ENCODE measurements around the gene FILIP1. TPM values are rescaled to one million over a fixed set of nuclear protein-coding genes. Genes with fewer than 3 reads are reported as not detected.

FILIP1 gene
- total RNA-seq, 1 donor from 2014 or later, result 3.2 TPM

DNA sequence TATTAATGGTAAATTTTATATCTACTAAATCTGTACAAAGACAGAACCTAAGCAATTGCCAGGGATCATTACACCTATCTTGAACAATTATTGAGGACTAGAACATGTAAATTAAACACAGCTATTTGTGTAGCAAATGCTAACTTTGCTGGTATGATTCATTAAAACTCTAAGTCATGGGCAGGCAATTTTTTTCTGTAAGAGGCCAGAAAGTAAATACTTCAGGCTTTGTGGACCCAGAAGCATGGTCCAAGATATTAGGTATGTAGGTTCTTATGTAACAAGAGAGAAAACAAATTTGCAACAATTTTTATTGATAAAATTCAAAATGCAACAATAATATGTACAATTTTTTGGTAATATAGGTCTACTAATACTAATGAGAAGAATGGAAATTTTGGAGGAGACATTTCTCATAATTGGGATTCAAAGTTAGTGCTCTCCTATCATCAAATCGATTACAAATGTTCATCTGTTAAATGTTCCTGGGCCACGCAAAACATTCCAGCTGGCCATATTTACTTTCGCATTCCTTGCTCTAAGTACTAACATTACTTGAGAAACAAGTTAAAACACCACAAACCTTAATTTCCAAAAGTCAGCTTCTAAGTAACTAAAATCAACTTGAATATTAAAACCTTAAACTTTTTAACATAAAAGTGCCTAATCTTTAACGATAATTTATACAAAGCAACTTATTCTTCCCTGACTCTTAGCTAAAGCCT, 213.3 kb downstream of the FILIP1 start:
- Histone ChIP-seq H3K9me3 (no peaks in the 10 kb centered on the region), H3K27ac (no peak overlapping the region), H3K36me3 (no peaks in the 10 kb centered on the region), H3K27me3 (no peaks in the 10 kb centered on the region), H3K4me1 (peaks cover 74% of the 10 kb centered on the region), H3K4me3 (no peak overlapping the region)
- TF ChIP-seq POLR2A (IDR thresholded peaks at IDR 0.05) (no peak), POLR2AphosphoS5 (IDR thresholded peaks at IDR 0.05; ENCODE audit: insufficient read depth in 1 of 2, low read depth in 1 of 2) (no peak)
- TF ChIP-seq, protein P1, sequence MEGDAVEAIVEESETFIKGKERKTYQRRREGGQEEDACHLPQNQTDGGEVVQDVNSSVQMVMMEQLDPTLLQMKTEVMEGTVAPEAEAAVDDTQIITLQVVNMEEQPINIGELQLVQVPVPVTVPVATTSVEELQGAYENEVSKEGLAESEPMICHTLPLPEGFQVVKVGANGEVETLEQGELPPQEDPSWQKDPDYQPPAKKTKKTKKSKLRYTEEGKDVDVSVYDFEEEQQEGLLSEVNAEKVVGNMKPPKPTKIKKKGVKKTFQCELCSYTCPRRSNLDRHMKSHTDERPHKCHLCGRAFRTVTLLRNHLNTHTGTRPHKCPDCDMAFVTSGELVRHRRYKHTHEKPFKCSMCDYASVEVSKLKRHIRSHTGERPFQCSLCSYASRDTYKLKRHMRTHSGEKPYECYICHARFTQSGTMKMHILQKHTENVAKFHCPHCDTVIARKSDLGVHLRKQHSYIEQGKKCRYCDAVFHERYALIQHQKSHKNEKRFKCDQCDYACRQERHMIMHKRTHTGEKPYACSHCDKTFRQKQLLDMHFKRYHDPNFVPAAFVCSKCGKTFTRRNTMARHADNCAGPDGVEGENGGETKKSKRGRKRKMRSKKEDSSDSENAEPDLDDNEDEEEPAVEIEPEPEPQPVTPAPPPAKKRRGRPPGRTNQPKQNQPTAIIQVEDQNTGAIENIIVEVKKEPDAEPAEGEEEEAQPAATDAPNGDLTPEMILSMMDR (IDR thresholded peaks at IDR 0.05), result no peak
- DNase-seq (ENCODE audit: extremely low spot score in 2 of 2), result no peak
- intact Hi-C loops (cut with DNase I), result no loop called here

DNA sequence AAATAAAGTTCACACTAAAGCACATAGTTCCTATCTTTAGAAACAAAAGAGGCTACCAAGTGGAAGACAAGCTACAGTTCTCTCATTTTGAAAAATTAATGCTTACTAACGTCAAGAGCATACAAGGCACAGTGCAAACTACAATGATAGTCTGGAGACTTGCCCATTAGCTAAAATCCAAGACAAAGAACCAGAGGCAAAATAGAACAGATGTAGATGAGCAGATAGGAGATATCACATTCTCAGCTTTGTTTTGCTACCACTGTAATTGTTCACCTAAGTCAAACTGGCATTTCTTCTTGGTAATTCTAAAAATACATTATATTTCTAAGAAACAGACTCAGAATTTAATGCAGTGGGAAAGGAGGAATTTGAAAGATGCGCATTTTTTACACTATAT, 214.2 kb downstream of the FILIP1 start:
- intact Hi-C loops (cut with DNase I), result no loop called here
- Histone ChIP-seq H3K27me3 (no peaks in the 10 kb centered on the region), H3K4me1 (peaks cover 79% of the 10 kb centered on the region), H3K4me3 (no peak overlapping the region), H3K9me3 (no peaks in the 10 kb centered on the region), H3K27ac (no peak overlapping the region), H3K36me3 (no peaks in the 10 kb centered on the region)
- no peak for DNase-seq (ENCODE audit: extremely low spot score in 2 of 2)
- TF ChIP-seq POLR2AphosphoS5 (IDR thresholded peaks at IDR 0.05; ENCODE audit: insufficient read depth in 1 of 2, low read depth in 1 of 2) (no peak), POLR2A (IDR thresholded peaks at IDR 0.05) (no peak)
- TF ChIP-seq, protein P1 (IDR thresholded peaks at IDR 0.05), result no peak

DNA sequence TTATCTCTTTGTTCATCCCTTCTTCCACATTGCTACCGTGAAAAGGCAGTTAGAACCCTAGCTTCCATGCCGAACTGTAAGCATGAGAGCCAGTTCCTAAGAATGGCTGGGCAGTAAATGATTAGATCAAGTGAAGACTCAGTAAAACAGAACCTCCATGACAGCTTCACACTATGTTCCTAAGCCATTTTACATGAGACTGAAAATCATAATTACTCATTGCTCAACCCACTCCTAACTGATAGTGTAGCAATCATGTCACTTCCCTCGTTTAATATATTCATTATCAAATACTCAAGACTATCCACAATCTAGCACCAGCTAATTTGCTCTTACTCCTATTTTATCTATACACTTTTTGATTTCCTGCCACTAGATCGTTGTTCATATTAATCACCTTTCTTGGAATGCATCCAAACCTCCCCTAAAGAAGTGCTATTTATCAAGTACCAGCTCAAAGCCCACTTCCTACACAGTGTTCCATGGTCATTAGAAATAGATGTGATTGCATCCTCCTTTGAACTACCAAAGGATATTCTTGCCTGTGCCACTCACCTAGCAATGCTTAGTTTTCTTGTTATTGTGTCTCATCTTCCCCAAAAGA, 215.0 kb downstream of the FILIP1 start:
- Histone ChIP-seq H3K27me3 (no peaks in the 10 kb centered on the region), H3K27ac (no peak overlapping the region), H3K36me3 (peaks cover 0 to 5% of the 10 kb centered on the region in 2 donors), H3K4me3 (no peak overlapping the region), H3K9me3 (no peaks in the 10 kb centered on the region), H3K4me1 (peaks cover 86% of the 10 kb centered on the region)
- DNase-seq (ENCODE audit: extremely low spot score in 2 of 2), result no peak
- intact Hi-C loops (cut with DNase I), result no loop called here
- TF ChIP-seq POLR2AphosphoS5 (IDR thresholded peaks at IDR 0.05; ENCODE audit: insufficient read depth in 1 of 2, low read depth in 1 of 2) (no peak), POLR2A (IDR thresholded peaks at IDR 0.05) (no peak)
- TF ChIP-seq, protein P1 (IDR thresholded peaks at IDR 0.05), result no peak

DNA sequence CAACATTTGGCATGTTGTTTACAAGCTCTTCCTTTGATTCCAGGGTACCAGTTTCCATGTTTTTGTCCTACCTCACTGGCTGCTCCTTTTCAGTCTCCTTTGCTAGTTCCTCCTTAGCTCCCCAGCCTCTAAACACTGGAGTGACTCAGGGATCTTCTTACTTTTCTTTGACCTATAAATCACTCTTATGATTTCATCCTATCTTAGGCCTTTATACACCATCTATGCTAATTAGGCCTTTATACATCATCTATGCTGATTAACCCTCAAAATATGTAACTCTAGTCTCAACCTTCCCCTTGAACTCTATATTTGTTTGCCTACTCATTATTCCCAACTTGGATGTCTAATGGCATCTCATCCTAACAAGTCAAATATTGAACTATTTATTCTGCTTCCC, 218.5 kb downstream of the FILIP1 start:
- H3K36me3 ChIP-seq, result peaks cover 0 to 13% of the 10 kb centered on the region in 2 donors
- no peak overlapping the region for H3K4me3 ChIP-seq
- H3K27me3 ChIP-seq, result no peaks in the 10 kb centered on the region
- no peaks in the 10 kb centered on the region for H3K9me3 ChIP-seq
- DNase-seq (ENCODE audit: extremely low spot score in 2 of 2), result no peak
- intact Hi-C loops (cut with DNase I), result no loop called here
- no peak overlapping the region for H3K27ac ChIP-seq
- peaks cover 73% of the 10 kb centered on the region for H3K4me1 ChIP-seq
- TF ChIP-seq, protein P1 (IDR thresholded peaks at IDR 0.05), result no peak
- TF ChIP-seq POLR2A (IDR thresholded peaks at IDR 0.05) (no peak), POLR2AphosphoS5 (IDR thresholded peaks at IDR 0.05; ENCODE audit: insufficient read depth in 1 of 2, low read depth in 1 of 2) (no peak)

DNA sequence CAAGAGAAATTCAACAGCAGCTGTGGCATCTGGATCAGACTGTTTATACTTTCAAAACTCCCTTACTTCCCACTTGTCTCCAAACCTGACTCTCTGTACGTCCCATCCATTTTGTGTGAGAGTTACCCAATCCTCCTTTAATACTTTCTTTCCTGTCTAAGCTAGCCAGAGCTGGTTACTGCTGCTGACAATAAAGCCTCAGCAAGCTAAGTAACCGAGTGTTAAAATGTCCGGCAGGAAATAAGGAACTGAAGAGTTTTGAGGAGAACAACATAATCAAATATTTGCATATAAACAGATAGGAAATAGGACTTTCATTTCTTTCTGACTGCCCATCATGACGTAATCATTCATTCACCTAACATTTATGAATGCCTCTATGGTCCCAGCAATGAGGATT, 220.6 kb downstream of the FILIP1 start:
- Histone ChIP-seq H3K27me3 (no peaks in the 10 kb centered on the region), H3K27ac (no peak overlapping the region), H3K4me3 (no peak overlapping the region), H3K4me1 (peaks cover 62% of the 10 kb centered on the region), H3K9me3 (no peaks in the 10 kb centered on the region), H3K36me3 (peaks cover 0 to 13% of the 10 kb centered on the region in 2 donors)
- DNase-seq (ENCODE audit: extremely low spot score in 2 of 2), result no peak
- intact Hi-C loops (cut with DNase I), result no loop called here
- TF ChIP-seq, protein P1 (IDR thresholded peaks at IDR 0.05), result no peak
